Endothelial cell of umbilical vein (primary cell): ENCODE measurements around the gene VEGFC.

ENCODE experiments used
- CTCF ChIP-seq, 2 donors: IDR thresholded peaks; 1 replicate in 1 of 2; 2 replicates in 1 of 2; pipeline ENCODE4 v1.5.1; 2011; ENCODE audit warnings: low read length in 2 of 2, mild to moderate bottlenecking in 2 of 2, moderate library complexity in 2 of 2, control low read depth in 1 of 2, inconsistent platforms in 1 of 2, low read depth in 1 of 2; ENCODE audit not compliant: insufficient read depth in 1 of 2; ENCODE audit errors: extremely low read depth in 1 of 2
- POLR2A ChIP-seq: IDR thresholded peaks from 2 replicates; pipeline ENCODE4 v1.6.1; 2012; ENCODE audit warnings: low read depth, mild to moderate bottlenecking, control low read depth, low read length

- TF ChIP-seq CTCF (IDR thresholded peaks at IDR 0.05; ENCODE audit: extremely low read depth in 1 of 2, insufficient read depth in 1 of 2, low read depth in 1 of 2, low read length in 2 of 2) (no peak), POLR2A (no peak)
Measured at GRCh38 chr4:176726803-176727202, 65.9 kb downstream of the VEGFC start.
